Inferior parietal cortex (tissue), 1 donor: Measurements from ENCODE around the gene CEP104.

Experiments
- DNase-seq: peaks from one replicate; pipeline ENCODE4 v3.0.0-alpha.2; 2016; ENCODE audit errors: extremely low spot score

The CEP104 gene

GRCh38 chr1:3894626-3895278 is 37.7 kb upstream of the CEP104 start:
- DNase-seq, result no peak

- no peak for DNase-seq
Observed at GRCh38 chr1:3893190-3893589, 36.2 kb upstream of the CEP104 start.

- DNase-seq, result peak; percentile 27
Observed at GRCh38 chr1:3892748-3893147, 35.7 kb upstream of the CEP104 start.

GRCh38 chr1:3891329-3891865 is 34.4 kb upstream of the CEP104 start:
- no peak for DNase-seq

- DNase-seq, result no peak
Observed at GRCh38 chr1:3890389-3891328, 33.6 kb upstream of the CEP104 start.

GRCh38 chr1:3889936-3890335 is 32.9 kb upstream of the CEP104 start:
- no peak for DNase-seq

- no peak for DNase-seq
Observed at GRCh38 chr1:3888301-3888700, 31.3 kb upstream of the CEP104 start.

- no peak for DNase-seq
Observed at GRCh38 chr1:3886691-3887090, 29.7 kb upstream of the CEP104 start.

- DNase-seq, result no peak
Observed at GRCh38 chr1:3886106-3886670, 29.2 kb upstream of the CEP104 start.

GRCh38 chr1:3885611-3886010 is 28.6 kb upstream of the CEP104 start:
- DNase-seq, result no peak

GRCh38 chr1:3884966-3885365 is 28.0 kb upstream of the CEP104 start:
- no peak for DNase-seq

- DNase-seq, result no peak
Observed at GRCh38 chr1:3883194-3883925, 26.3 kb upstream of the CEP104 start.

- DNase-seq, result no peak
Observed at GRCh38 chr1:3881193-3881480, 24.1 kb upstream of the CEP104 start.

GRCh38 chr1:3880429-3881192 is 23.6 kb upstream of the CEP104 start:
- DNase-seq, result no peak

GRCh38 chr1:3879787-3880428 is 22.9 kb upstream of the CEP104 start:
- no peak for DNase-seq

- no peak for DNase-seq
Observed at GRCh38 chr1:3879099-3879498, 22.1 kb upstream of the CEP104 start.

GRCh38 chr1:3876716-3877115 is 19.7 kb upstream of the CEP104 start:
- DNase-seq, result no peak

- DNase-seq, result no peak
Observed at GRCh38 chr1:3874736-3875135, 17.7 kb upstream of the CEP104 start.

- DNase-seq, result no peak
Observed at GRCh38 chr1:3872546-3872945, 15.5 kb upstream of the CEP104 start.

GRCh38 chr1:3871451-3871805 is 14.4 kb upstream of the CEP104 start:
- no peak for DNase-seq

- no peak for DNase-seq
Observed at GRCh38 chr1:3869751-3870301, 12.8 kb upstream of the CEP104 start.
